ENCODE results near the gene SPTBN1. TPM values are rescaled to one million over a fixed set of nuclear protein-coding genes. Genes with fewer than 3 reads are reported as not detected.
"Not testable (repeated sequence)": the region's sequence is repeated elsewhere in the genome, so short reads cannot be mapped to it uniquely, and the experiment has no call there.

SPTBN1 gene
- total and polyA plus RNA-seq, 2 of the 13 experiments (the other 11 are each of a cell fraction or from before 2014, with no cell fraction given): 123 to 299 TPM

DNA sequence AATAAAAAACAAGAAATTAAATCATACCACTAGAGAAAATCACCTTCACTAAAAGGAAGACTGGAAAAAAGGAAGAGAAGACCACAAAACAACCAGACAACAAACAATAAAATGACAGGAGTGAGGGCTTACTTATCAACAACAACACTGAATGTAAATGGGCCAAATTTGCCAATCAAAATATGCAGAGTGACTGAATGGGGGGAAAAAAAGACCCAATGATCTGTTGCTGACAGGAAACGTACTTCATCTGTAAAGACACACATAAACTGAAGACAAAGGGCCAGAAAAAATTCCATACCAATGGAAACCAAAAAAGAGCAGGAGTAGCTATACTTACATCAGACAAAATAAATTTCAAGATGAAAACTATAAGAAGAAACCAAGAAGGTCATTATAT, 241.8 kb downstream of the SPTBN1 start:
- WGBS (ENCODE audit: low lambda C conversion rate): 0% methylated on average over 1 of the region's 1 CpG

DNA sequence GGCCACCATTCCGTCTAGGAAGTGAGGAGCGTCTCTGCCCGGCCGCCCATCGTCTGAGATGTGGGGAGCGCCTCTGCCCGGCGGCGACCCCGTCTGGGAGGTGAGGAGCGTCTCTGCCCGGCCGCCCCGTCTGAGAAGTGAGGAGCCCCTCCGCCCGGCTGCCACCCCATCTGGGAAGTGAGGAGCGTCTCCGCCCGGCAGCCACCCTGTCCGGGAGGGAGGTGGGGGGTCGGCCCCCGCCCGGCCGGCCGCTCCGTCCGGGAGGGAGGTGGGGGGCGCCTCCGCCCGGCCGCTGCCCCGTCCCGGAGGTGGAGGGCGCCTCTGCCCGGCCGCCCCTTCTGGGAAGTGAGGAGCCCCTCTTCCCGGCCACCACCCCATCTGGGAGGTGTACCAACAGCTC, 242.8 kb downstream of the SPTBN1 start:
- H3K36me3 ChIP-seq (replicated peaks in 1 of 2; ENCODE audit: control insufficient read depth in 1 of 2, insufficient read depth in 2 of 2, low read length in 2 of 2); CTCF ChIA-PET (ENCODE audit: low intra/inter-chr PET ratio, low total read pairs); FAIRE-seq; H3K27ac ChIP-seq (ENCODE audit: extremely low read length, insufficient read depth, low read length); H3K9me3 ChIP-seq (ENCODE audit: low read length); H2AFZ ChIP-seq (ENCODE audit: low read length); H4K20me1 ChIP-seq (ENCODE audit: insufficient read depth, low read length); H3K4me1 ChIP-seq (ENCODE audit: insufficient read depth, low read length); H3K4me3 ChIP-seq (replicated peaks in 1 of 3; ENCODE audit: insufficient read depth in 1 of 3, low read depth in 2 of 3, low read length in 3 of 3); H3K79me2 ChIP-seq (ENCODE audit: insufficient read depth, low read length); POLR2A ChIA-PET; intact Hi-C loops (cut with micrococcal nuclease; ENCODE audit: unreplicated experiment); DNase-seq (ENCODE audit: low spot score); H3K4me2 ChIP-seq (ENCODE audit: low read depth, low read length); H3K9ac ChIP-seq (ENCODE audit: insufficient read depth, low read depth, low read length); BruUV-seq (replicated peaks); in situ Hi-C loops (cut with HindIII; ENCODE audit: extremely low pct_ligation_motif_present, low pct_unique_long_range_greater_than_20kb); ATAC-seq; H3K27me3 ChIP-seq (ENCODE audit: control insufficient read depth in 1 of 2, insufficient read depth in 2 of 2, low read length in 2 of 2): not testable (repeated sequence)
- 89% methylated on average over 15 of the region's 37 CpGs for WGBS (ENCODE audit: low lambda C conversion rate)

More for the DNA sequence above, 241.8 kb downstream of the SPTBN1 start:
- no peak overlapping the region for H3K4me2 ChIP-seq (ENCODE audit: low read depth, low read length)
- H3K27ac ChIP-seq (ENCODE audit: extremely low read length, insufficient read depth, low read length): no peak overlapping the region
- H2AFZ ChIP-seq (ENCODE audit: low read length): no peak overlapping the region
- in situ Hi-C loops (cut with HindIII; ENCODE audit: extremely low pct_ligation_motif_present, low pct_unique_long_range_greater_than_20kb) (no loop called here), intact Hi-C loops (cut with micrococcal nuclease; ENCODE audit: unreplicated experiment) (no loop called here)
- no peaks in the 10 kb centered on the region for H3K36me3 ChIP-seq (replicated peaks in 1 of 2; ENCODE audit: control insufficient read depth in 1 of 2, insufficient read depth in 2 of 2, low read length in 2 of 2)
- no peaks in the 10 kb centered on the region for H3K27me3 ChIP-seq (ENCODE audit: control insufficient read depth in 1 of 2, insufficient read depth in 2 of 2, low read length in 2 of 2)
- H3K9me3 ChIP-seq (ENCODE audit: low read length): no peaks in the 10 kb centered on the region
- CTCF ChIA-PET (ENCODE audit: low intra/inter-chr PET ratio, low total read pairs): no interaction called here
- no peaks in the 10 kb centered on the region for H3K79me2 ChIP-seq (ENCODE audit: insufficient read depth, low read length)
- H3K9ac ChIP-seq (ENCODE audit: insufficient read depth, low read depth, low read length): no peak overlapping the region
- POLR2A ChIA-PET: no interaction called here
- no peak overlapping the region for H3K4me3 ChIP-seq (replicated peaks in 1 of 3; ENCODE audit: insufficient read depth in 1 of 3, low read depth in 2 of 3, low read length in 3 of 3)
- ATAC-seq: no peak
- peaks cover 7% of the 10 kb centered on the region for H3K4me1 ChIP-seq (ENCODE audit: insufficient read depth, low read length)
- H4K20me1 ChIP-seq (ENCODE audit: insufficient read depth, low read length): no peaks in the 10 kb centered on the region
- DNase-seq (ENCODE audit: low spot score): no peak
- no TSS peak for BruUV-seq (replicated peaks)
- TF ChIP-seq LCORL (IDR thresholded peaks at IDR 0.05) (no peak), LCORL (CRISPR knock-in tag; IDR thresholded peaks at IDR 0.05) (no peak), MED8 (CRISPR knock-in tag; IDR thresholded peaks at IDR 0.05; ENCODE audit: insufficient replicate concordance) (no peak), ZNF350 (CRISPR knock-in tag; IDR thresholded peaks at IDR 0.05; ENCODE audit: borderline replicate concordance, low read depth) (no peak), ZBTB38 (CRISPR knock-in tag; IDR thresholded peaks at IDR 0.05) (no peak), DR1 (CRISPR knock-in tag; IDR thresholded peaks at IDR 0.05) (no peak), ZNF773 (CRISPR knock-in tag; IDR thresholded peaks at IDR 0.05; ENCODE audit: borderline replicate concordance) (no peak), NR3C1 (CRISPR knock-in tag; IDR thresholded peaks at IDR 0.05) (no peak), ZNF788 (CRISPR knock-in tag; IDR thresholded peaks at IDR 0.05; ENCODE audit: borderline replicate concordance) (no peak), ZNF253 (CRISPR knock-in tag; IDR thresholded peaks at IDR 0.05; ENCODE audit: borderline replicate concordance) (no peak), SRSF9 (IDR thresholded peaks at IDR 0.05; ENCODE audit: borderline replicate concordance, insufficient read depth, low read depth, low read length, poor library complexity, severe bottlenecking) (no peak), ZNF180 (CRISPR knock-in tag; IDR thresholded peaks at IDR 0.05; ENCODE audit: borderline replicate concordance, low read depth) (no peak)
- TF ChIP-seq, protein P1, sequence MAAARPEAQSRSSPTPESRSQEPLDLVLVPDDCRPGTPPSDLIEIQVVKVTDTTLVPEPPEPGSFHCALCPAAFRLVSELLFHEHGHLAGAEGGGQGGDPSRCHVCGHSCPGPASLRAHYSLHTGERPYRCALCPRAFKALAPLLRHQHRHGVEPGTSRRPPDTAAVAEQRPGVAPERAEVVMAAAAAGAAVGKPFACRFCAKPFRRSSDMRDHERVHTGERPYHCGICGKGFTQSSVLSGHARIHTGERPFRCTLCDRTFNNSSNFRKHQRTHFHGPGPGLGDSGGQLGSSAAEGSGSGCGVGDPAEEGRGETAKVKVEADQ (CRISPR knock-in tag; IDR thresholded peaks at IDR 0.05; ENCODE audit: borderline replicate concordance): no peak
- TF ChIP-seq, protein P2, sequence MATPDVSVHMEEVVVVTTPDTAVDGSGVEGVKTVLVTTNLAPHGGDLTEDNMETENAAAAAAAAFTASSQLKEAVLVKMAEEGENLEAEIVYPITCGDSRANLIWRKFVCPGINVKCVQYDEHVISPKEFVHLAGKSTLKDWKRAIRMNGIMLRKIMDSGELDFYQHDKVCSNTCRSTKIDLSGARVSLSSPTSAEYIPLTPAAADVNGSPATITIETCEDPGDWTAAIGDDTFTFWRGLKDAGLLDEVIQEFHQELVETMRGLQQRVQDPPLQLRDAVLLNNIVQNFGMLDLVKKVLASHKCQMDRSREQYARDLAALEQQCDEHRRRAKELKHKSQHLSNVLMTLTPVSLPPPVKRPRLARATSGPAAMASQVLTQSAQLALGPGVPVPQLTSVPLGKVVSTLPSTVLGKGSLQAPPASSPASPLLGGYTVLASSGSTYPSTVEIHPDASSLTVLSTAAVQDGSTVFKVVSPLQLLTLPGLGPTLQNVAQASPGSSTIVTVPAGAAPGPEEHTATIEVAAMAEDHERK (CRISPR knock-in tag; IDR thresholded peaks at IDR 0.05; ENCODE audit: low read depth): no peak
- TF ChIP-seq, protein P3, sequence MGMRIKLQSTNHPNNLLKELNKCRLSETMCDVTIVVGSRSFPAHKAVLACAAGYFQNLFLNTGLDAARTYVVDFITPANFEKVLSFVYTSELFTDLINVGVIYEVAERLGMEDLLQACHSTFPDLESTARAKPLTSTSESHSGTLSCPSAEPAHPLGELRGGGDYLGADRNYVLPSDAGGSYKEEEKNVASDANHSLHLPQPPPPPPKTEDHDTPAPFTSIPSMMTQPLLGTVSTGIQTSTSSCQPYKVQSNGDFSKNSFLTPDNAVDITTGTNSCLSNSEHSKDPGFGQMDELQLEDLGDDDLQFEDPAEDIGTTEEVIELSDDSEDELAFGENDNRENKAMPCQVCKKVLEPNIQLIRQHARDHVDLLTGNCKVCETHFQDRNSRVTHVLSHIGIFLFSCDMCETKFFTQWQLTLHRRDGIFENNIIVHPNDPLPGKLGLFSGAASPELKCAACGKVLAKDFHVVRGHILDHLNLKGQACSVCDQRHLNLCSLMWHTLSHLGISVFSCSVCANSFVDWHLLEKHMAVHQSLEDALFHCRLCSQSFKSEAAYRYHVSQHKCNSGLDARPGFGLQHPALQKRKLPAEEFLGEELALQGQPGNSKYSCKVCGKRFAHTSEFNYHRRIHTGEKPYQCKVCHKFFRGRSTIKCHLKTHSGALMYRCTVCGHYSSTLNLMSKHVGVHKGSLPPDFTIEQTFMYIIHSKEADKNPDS (CRISPR knock-in tag; IDR thresholded peaks at IDR 0.05): no peak
- TF ChIP-seq, protein P4, sequence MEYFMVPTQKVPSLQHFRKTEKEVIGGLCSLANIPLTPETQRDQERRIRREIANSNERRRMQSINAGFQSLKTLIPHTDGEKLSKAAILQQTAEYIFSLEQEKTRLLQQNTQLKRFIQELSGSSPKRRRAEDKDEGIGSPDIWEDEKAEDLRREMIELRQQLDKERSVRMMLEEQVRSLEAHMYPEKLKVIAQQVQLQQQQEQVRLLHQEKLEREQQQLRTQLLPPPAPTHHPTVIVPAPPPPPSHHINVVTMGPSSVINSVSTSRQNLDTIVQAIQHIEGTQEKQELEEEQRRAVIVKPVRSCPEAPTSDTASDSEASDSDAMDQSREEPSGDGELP (IDR thresholded peaks at IDR 0.05; ENCODE audit: borderline replicate concordance, low read depth): no peak
- FAIRE-seq: no peak
